ENCODE results near the gene KLHL26.
"Not testable (repeated sequence)": the region's sequence is repeated elsewhere in the genome, so short reads cannot be mapped to it uniquely, and the experiment has no call there.

The KLHL26 gene

DNA sequence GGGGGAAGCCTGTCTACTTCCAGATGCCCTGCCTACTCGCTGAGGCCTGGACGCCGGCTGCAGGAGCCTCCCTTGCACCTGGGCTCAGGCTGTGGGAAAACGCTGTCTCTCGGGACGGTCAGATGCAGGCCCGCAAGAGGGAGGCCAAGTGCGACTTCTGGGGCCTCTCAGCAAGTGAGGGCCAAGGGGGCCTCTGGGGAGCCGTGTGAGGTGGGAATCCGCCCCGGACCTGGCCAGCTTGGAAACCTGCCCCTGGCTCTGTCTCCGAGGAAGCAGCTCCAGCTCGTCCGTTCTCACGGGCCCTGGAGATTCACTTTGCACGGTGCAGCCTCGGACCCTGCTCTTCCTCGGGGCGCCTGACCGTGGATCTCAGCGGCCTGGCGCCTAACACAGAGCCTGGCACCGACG, 35.2 kb downstream of the KLHL26 start:
- Histone ChIP-seq H3K27ac (ENCODE audit: low read length) (no peak overlapping the region), H3K9me3 (ENCODE audit: control insufficient read depth in 1 of 2, low read length in 2 of 2) (no peaks in the 10 kb centered on the region), H3K4me3 (ENCODE audit: low read depth in 1 of 2, low read length in 2 of 2) (no peak overlapping the region), H3K4me1 (ENCODE audit: control insufficient read depth in 1 of 2, insufficient read depth in 2 of 2, low read length in 2 of 2) (peaks cover 0 to 11% of the 10 kb centered on the region in 2 donors), H3K36me3 (ENCODE audit: control insufficient read depth in 1 of 2, insufficient read depth in 2 of 2, low read length in 2 of 2) (peaks cover 5 to 28% of the 10 kb centered on the region in 2 donors), H3K27me3 (ENCODE audit: low read depth, low read length) (no peaks in the 10 kb centered on the region)

DNA sequence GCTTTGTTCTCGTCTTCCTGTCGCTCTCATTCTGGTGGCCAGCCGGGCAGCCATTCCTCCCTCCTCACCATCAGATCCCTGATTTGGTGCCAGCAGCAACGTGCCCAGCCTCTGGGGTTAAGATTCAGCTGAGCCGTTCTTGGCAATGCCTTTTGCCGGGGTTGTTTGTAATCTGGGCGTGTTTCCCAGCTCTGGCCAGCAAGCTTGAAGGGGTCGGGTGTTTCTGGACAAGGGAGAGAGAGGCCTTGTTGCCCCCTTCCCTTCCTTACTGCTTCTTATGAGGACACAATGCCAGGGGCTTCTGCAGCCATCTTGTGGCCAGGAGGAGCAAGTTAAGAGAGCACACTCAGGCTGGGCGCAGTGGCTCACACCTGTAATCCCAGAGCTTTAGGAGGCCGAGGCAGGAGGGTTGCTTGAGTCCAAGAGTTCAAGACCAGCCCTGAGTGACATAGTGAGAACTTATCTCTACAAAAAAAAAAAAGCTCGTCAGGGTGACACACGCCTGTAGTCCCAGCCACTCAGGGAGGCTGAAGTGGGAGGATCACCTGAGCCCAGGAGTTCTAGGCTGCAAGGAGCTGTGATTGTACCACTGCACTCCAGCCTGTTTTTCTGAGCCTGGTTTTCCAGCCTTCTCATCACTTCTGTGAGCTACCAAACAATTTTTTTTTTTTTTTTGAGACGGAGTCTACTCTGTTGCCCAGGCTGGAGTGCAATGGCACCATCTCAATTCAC, 35.9 kb downstream of the KLHL26 start:
- Histone ChIP-seq H3K27me3 (ENCODE audit: low read depth, low read length) (no peaks in the 10 kb centered on the region), H3K4me1 (ENCODE audit: control insufficient read depth in 1 of 2, insufficient read depth in 2 of 2, low read length in 2 of 2) (peaks cover 0 to 16% of the 10 kb centered on the region in 2 donors), H3K4me3 (ENCODE audit: low read depth in 1 of 2, low read length in 2 of 2) (no peak overlapping the region), H3K36me3 (ENCODE audit: control insufficient read depth in 1 of 2, insufficient read depth in 2 of 2, low read length in 2 of 2) (peaks cover 3 to 21% of the 10 kb centered on the region in 2 donors), H3K9me3 (ENCODE audit: control insufficient read depth in 1 of 2, low read length in 2 of 2) (no peaks in the 10 kb centered on the region), H3K27ac (ENCODE audit: low read length) (no peak overlapping the region)

DNA sequence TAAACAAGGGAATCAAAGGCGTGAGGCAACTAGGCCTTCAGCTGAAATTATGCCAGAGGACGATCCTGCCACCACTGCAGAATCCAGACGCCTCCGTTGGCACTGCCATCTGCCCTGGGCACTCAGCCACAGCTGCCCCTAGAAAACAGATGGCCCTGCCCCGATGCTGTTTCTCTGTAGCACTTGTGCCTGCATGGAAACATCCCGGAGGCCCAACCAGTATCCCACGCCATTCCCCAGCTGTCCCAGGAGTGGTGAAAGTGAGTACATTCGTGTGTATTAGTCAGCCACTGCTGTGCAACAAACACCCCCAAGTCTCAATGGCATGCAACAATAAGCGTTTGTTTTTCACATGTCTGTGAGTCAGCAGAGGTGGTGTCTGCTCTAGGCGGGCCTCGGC, 37.8 kb downstream of the KLHL26 start:
- no peaks in the 10 kb centered on the region for H3K9me3 ChIP-seq (ENCODE audit: control insufficient read depth in 1 of 2, low read length in 2 of 2)
- no peak overlapping the region for H3K4me3 ChIP-seq (ENCODE audit: low read depth in 1 of 2, low read length in 2 of 2)
- peaks cover 0 to 2% of the 10 kb centered on the region in 2 donors for H3K36me3 ChIP-seq (ENCODE audit: control insufficient read depth in 1 of 2, insufficient read depth in 2 of 2, low read length in 2 of 2)
- H3K4me1 ChIP-seq (ENCODE audit: control insufficient read depth in 1 of 2, insufficient read depth in 2 of 2, low read length in 2 of 2): peaks cover 0 to 24% of the 10 kb centered on the region in 2 donors
- no peaks in the 10 kb centered on the region for H3K27me3 ChIP-seq (ENCODE audit: low read depth, low read length)
- no peak overlapping the region for H3K27ac ChIP-seq (ENCODE audit: low read length)

DNA sequence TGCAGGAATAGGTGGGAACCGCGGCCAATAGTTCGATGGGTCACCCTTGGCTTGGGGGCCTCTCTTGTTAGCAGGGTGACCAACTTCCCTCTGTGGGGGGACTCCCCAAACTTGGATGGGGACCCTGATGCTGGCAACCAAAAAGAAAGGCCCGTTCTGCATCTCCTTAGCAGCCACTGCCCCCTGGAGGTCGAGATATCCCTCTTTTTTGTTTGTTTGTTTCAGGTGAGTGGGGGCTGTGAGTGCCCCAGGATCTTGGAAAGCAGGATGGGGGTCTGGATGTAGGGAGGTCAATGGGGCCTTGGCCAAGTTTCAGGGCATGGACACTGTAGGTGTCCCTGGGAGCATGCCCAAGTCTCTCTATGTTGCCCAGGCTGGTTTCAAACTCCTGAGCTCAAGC, 39.0 kb downstream of the KLHL26 start:
- H3K9me3 ChIP-seq (ENCODE audit: control insufficient read depth in 1 of 2, low read length in 2 of 2): no peaks in the 10 kb centered on the region
- peaks cover 0 to 24% of the 10 kb centered on the region in 2 donors for H3K4me1 ChIP-seq (ENCODE audit: control insufficient read depth in 1 of 2, insufficient read depth in 2 of 2, low read length in 2 of 2)
- H3K27me3 ChIP-seq (ENCODE audit: low read depth, low read length): no peaks in the 10 kb centered on the region
- no peak overlapping the region for H3K4me3 ChIP-seq (ENCODE audit: low read depth in 1 of 2, low read length in 2 of 2)
- H3K27ac ChIP-seq (ENCODE audit: low read length): no peak overlapping the region
- no peaks in the 10 kb centered on the region for H3K36me3 ChIP-seq (ENCODE audit: control insufficient read depth in 1 of 2, insufficient read depth in 2 of 2, low read length in 2 of 2)

DNA sequence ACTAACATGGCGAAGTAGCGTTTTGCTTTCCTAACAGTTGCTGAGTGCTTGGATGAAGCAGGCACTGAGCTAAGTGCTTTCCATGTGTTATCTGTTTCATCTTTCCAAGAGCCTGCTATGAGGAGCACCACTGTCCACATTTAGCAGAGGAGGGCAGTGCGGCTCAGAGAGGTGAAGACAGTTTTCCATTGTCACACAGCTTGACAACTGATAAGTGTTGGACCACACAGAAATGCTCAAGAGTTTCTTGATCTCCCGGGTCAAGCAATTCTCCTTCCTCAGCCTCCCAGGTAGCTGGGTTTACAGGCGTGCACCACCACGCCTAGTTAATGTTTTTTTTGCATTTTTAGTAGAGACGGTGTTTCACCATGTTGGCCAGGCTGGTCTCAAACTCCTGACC, 39.9 kb downstream of the KLHL26 start:
- Histone ChIP-seq H3K4me1 (ENCODE audit: control insufficient read depth in 1 of 2, insufficient read depth in 2 of 2, low read length in 2 of 2) (peaks cover 0 to 23% of the 10 kb centered on the region in 2 donors), H3K4me3 (ENCODE audit: low read depth in 1 of 2, low read length in 2 of 2) (no peak overlapping the region), H3K9me3 (ENCODE audit: control insufficient read depth in 1 of 2, low read length in 2 of 2) (no peaks in the 10 kb centered on the region), H3K27ac (ENCODE audit: low read length) (no peak overlapping the region), H3K36me3 (ENCODE audit: control insufficient read depth in 1 of 2, insufficient read depth in 2 of 2, low read length in 2 of 2) (no peaks in the 10 kb centered on the region), H3K27me3 (ENCODE audit: low read depth, low read length) (no peaks in the 10 kb centered on the region)

DNA sequence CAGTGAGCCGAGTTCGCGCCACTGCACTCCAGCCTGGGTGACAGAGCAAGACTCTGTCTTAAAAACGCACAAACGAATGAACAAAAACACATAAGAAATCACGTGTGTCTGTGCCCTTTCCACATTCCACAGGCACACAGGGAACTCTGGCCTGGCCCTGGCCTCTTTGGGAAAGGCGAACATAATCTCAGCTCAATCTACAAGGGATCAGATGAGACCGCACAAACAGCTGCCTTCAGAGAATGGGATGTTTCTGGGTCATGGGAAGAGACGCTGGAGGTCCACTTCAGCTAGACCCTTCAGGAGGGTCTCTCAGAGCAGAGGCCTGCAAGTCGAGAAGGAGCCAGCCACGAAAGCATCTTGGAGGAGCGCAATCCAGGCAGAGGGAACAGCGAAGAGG, 40.3 kb downstream of the KLHL26 start:
- no peak overlapping the region for H3K4me3 ChIP-seq (ENCODE audit: low read depth in 1 of 2, low read length in 2 of 2)
- H3K27ac ChIP-seq (ENCODE audit: low read length): no peak overlapping the region
- no peaks in the 10 kb centered on the region for H3K27me3 ChIP-seq (ENCODE audit: low read depth, low read length)
- no peaks in the 10 kb centered on the region for H3K9me3 ChIP-seq (ENCODE audit: control insufficient read depth in 1 of 2, low read length in 2 of 2)
- no peaks in the 10 kb centered on the region for H3K36me3 ChIP-seq (ENCODE audit: control insufficient read depth in 1 of 2, insufficient read depth in 2 of 2, low read length in 2 of 2)
- H3K4me1 ChIP-seq (ENCODE audit: control insufficient read depth in 1 of 2, insufficient read depth in 2 of 2, low read length in 2 of 2): peaks cover 0 to 18% of the 10 kb centered on the region in 2 donors

DNA sequence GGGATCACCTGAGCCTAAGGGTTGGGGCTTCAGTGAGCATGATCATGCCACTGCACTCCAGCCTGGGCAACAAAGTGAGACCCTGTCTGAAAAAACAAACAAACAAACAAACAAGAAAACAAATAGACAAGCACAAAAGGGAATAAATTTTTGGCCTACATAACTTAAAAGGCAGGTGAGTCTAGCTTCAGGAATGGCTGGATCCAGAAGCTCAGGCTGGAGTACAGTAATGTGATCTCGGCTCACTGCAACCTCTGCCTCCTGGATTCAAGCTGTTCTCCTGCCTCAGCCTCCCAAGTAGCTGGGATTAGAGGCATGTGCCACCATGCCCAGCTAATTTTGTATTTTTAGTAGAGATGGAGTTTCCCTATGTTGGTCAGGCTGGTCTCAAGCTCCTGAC, 43.3 kb downstream of the KLHL26 start:
- not testable (repeated sequence) for H3K27ac ChIP-seq (ENCODE audit: low read length); H3K27me3 ChIP-seq (ENCODE audit: low read depth, low read length); H3K36me3 ChIP-seq (ENCODE audit: control insufficient read depth in 1 of 2, insufficient read depth in 2 of 2, low read length in 2 of 2); H3K4me3 ChIP-seq (ENCODE audit: low read depth in 1 of 2, low read length in 2 of 2); H3K9me3 ChIP-seq (ENCODE audit: control insufficient read depth in 1 of 2, low read length in 2 of 2)
- H3K4me1 ChIP-seq (ENCODE audit: control insufficient read depth in 1 of 2, insufficient read depth in 2 of 2, low read length in 2 of 2): peaks cover 0 to 26% of the 10 kb centered on the region in 2 donors

DNA sequence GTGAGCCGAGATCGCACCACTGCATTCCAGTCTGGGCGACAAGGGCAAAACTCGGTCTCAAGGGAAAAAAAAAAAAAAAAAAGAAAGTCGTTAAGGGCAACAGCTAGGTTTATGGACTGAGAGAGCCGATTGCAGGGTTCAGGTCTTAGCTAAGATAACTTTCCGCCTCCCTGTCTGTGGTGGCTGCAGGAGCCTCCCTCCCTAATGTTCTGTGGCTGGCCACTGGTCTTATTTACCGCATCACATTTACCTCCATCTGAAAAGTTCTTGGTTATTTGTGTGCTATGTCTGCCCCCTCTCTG, 45.9 kb downstream of the KLHL26 start:
- Histone ChIP-seq H3K27ac (ENCODE audit: low read length) (no peak overlapping the region), H3K4me1 (ENCODE audit: control insufficient read depth in 1 of 2, insufficient read depth in 2 of 2, low read length in 2 of 2) (peaks cover 0 to 23% of the 10 kb centered on the region in 2 donors), H3K27me3 (ENCODE audit: low read depth, low read length) (no peaks in the 10 kb centered on the region), H3K36me3 (ENCODE audit: control insufficient read depth in 1 of 2, insufficient read depth in 2 of 2, low read length in 2 of 2) (no peaks in the 10 kb centered on the region), H3K9me3 (ENCODE audit: control insufficient read depth in 1 of 2, low read length in 2 of 2) (no peaks in the 10 kb centered on the region), H3K4me3 (ENCODE audit: low read depth in 1 of 2, low read length in 2 of 2) (peak overlapping the region; percentile 52 to 57)

DNA sequence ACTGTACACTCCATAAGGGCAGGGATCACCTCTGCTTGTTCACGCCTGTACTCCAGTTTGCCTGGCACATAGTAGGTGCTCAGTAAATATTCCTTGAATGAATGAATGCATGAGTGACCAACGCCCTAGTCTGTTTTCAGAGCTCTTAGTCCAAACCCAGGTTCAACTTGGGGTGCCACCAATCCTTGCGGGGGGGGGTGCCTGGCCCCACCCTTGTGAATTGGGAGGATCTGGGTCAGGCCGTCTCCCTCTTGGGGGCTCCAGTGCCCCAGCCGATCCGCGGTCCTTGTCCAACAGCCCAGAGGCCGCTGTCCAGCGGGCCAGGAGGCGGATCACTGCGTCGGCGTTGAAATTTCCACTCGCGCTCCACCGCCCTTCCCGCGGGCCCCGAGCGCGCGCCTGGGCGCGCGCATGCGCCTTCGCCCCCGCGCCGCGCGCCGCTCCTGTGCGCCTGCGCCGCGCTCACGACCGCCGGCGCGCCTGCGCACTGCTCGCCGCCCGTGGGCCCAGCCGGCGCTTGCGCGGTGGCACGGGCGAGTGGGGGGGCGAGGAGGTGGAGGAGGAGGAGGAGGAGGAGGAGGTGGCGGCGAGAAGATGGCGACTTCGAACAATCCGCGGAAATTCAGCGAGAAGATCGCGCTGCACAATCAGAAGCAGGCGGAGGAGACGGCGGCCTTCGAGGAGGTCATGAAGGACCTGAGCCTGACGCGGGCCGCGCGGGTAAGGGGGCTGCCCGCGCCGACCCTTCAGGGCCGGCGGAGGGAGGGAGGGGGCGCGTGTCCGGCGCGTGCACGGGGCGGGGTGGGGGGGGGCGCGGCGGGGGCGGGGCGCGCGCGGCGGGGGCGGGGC, 46.5 kb downstream of the KLHL26 start, which contains the start of gene CRTC1:
CRTC1 (plus strand) TSS at position 572 of the 849 bp plus-strand sequence; CDS start at position 595, 23 bp downstream.
- Histone ChIP-seq H3K9me3 (ENCODE audit: control insufficient read depth in 1 of 2, low read length in 2 of 2) (no peaks in the 10 kb centered on the region), H3K4me3 (ENCODE audit: low read depth in 1 of 2, low read length in 2 of 2) (peak within 1 kb of the TSS; percentile 52 to 57), H3K27ac (ENCODE audit: low read length) (no peak within 1 kb of the TSS), H3K27me3 (ENCODE audit: low read depth, low read length) (no peaks in the 10 kb centered on the region), H3K36me3 (ENCODE audit: control insufficient read depth in 1 of 2, insufficient read depth in 2 of 2, low read length in 2 of 2) (no peaks in the 10 kb centered on the region), H3K4me1 (ENCODE audit: control insufficient read depth in 1 of 2, insufficient read depth in 2 of 2, low read length in 2 of 2) (peaks cover 0 to 17% of the 10 kb centered on the region in 2 donors)

DNA sequence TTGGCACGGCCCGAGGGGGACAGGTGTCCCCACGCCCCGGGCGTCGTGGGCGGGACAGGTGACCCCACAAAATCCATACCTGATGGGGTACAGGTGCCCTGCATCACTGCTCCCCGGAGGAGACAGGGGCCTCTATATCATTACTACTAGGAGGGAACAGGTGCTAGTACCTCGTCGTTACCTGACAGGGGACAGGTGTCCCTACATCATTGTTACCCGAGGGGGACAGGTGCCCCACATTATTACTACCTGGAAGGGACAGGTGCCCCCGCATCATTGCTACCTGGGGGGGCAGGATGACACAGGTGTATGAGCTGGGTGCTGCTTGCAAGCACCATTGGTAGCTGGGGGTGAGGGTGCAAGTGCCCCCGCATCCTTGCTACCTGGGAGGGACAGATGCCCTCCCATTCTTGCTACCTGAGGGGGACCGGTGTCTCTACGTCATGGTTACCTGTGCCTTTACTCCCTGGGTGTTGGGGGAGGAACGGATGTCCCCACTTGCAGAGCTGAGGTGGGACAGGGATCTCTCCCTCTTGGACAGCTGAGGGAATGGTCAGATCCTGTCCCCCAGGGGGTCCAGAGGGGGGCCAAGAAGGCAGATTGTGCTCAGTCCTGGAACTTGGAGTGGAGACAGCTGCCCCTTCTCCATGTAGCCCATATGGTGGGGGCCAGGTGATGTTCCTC, 47.3 kb downstream of the KLHL26 start:
- H3K4me1 ChIP-seq (ENCODE audit: control insufficient read depth in 1 of 2, insufficient read depth in 2 of 2, low read length in 2 of 2): peaks cover 0 to 14% of the 10 kb centered on the region in 2 donors
- no peaks in the 10 kb centered on the region for H3K27me3 ChIP-seq (ENCODE audit: low read depth, low read length)
- H3K27ac ChIP-seq (ENCODE audit: low read length): no peak overlapping the region
- H3K4me3 ChIP-seq (ENCODE audit: low read depth in 1 of 2, low read length in 2 of 2): peak overlapping the region; percentile 50 to 57
- no peaks in the 10 kb centered on the region for H3K36me3 ChIP-seq (ENCODE audit: control insufficient read depth in 1 of 2, insufficient read depth in 2 of 2, low read length in 2 of 2)
- no peaks in the 10 kb centered on the region for H3K9me3 ChIP-seq (ENCODE audit: control insufficient read depth in 1 of 2, low read length in 2 of 2)

DNA sequence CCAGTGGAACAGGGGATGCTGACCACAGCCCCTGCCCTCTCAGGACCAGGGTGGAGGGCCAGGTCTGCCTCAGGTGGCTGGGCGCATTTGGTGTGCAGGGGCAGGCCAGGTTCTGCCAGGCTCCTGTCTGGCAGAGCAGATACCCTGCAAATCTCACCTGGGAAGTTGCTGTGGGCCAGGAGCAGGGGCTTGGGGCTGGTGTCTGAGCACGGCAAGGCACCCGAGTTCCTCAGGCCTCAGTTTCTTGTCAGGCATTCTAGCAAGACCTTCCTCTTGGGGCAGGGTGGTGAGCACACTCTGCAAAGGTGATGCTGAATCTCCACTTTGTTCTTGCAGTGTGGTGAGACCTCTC, 47.8 kb downstream of the KLHL26 start:
- Histone ChIP-seq H3K36me3 (ENCODE audit: control insufficient read depth in 1 of 2, insufficient read depth in 2 of 2, low read length in 2 of 2) (no peaks in the 10 kb centered on the region), H3K4me1 (ENCODE audit: control insufficient read depth in 1 of 2, insufficient read depth in 2 of 2, low read length in 2 of 2) (peaks cover 0 to 14% of the 10 kb centered on the region in 2 donors), H3K27me3 (ENCODE audit: low read depth, low read length) (no peaks in the 10 kb centered on the region), H3K9me3 (ENCODE audit: control insufficient read depth in 1 of 2, low read length in 2 of 2) (no peaks in the 10 kb centered on the region), H3K4me3 (ENCODE audit: low read depth in 1 of 2, low read length in 2 of 2) (peak overlapping the region; percentile 50 to 57), H3K27ac (ENCODE audit: low read length) (no peak overlapping the region)

Measured in muscle layer of duodenum (tissue), 2 donors.